Activated CD4-positive, alpha-beta T cell treated with anti-CD3 and anti-CD28 coated beads, Interleukin-2, amount 10 ng/mL, durations not matched to agents 24 days and 14 days (primary cell): Measurements from ENCODE around the gene PLSCR1. TPM values are rescaled to one million over a fixed set of nuclear protein-coding genes. Genes with fewer than 3 reads are reported as not detected.

ENCODE experiments used
- DNase-seq: peaks from one replicate; pipeline ENCODE4 v3.0.0; 2022
- H3K27ac Mint-ChIP-seq: one replicate; pipeline ENCODE4 v1.8.0; 2022; ENCODE audit warnings: mild to moderate bottlenecking, mixed read lengths
- H3K27me3 Mint-ChIP-seq: one replicate; pipeline ENCODE4 v1.8.0; 2022; ENCODE audit warnings: mixed read lengths
- H3K36me3 Mint-ChIP-seq: one replicate; pipeline ENCODE4 v1.8.0; 2022; ENCODE audit warnings: low read depth, mild to moderate bottlenecking, mixed read lengths
- H3K4me1 Mint-ChIP-seq: one replicate; pipeline ENCODE4 v1.8.0; 2021; ENCODE audit warnings: mixed read lengths
- H3K4me3 Mint-ChIP-seq: one replicate; pipeline ENCODE4 v1.8.0; 2022; ENCODE audit warnings: mild to moderate bottlenecking, moderate library complexity, mixed read lengths
- H3K9me3 Mint-ChIP-seq: one replicate; pipeline ENCODE4 v1.8.0; 2021; ENCODE audit warnings: mixed read lengths
- intact Hi-C: fragments of 100-400 bp; cut with micrococcal nuclease; formaldehyde crosslinking; loops from one replicate; pipeline ENCODE4 v1.15.1; 2023
- total RNA-seq: library from RNA; stranded (reverse); gene quantifications from 2 replicates; pipeline ENCODE4 v1.2.3, GENCODE V29; 2022

PLSCR1 gene
- total RNA-seq, 1 donor from 2014 or later: 84.2 TPM

GRCh38 chr3:146469150-146470017, 75.0 kb downstream of the PLSCR1 start, which contains the start of gene PLSCR2:
PLSCR2 (minus strand) TSS chr3:146469561; CDS start chr3:146459904, 9,657 bp downstream.
- H3K9me3 Mint-ChIP-seq: no peaks in the 10 kb centered on the region
- peak within 1 kb of the TSS; percentile 76 for H3K27ac Mint-ChIP-seq

GRCh38 chr3:146468671-146469149, 75.7 kb downstream of the PLSCR1 start:
- peaks cover 4% of the 10 kb centered on the region for H3K9me3 Mint-ChIP-seq
- H3K4me3 Mint-ChIP-seq: peak overlapping the region; percentile 78
- intact Hi-C loops: loop anchor here (5.0 kb wide), 1 partner anchor 34 kb away; no protein-coding TSS in a partner anchor

More at GRCh38 chr3:146469150-146470017, 75.0 kb downstream of the PLSCR1 start, which contains the start of gene PLSCR2:
- peak within 1 kb of the TSS; percentile 78 for H3K4me3 Mint-ChIP-seq
- H3K4me1 Mint-ChIP-seq: peaks cover 4% of the 10 kb centered on the region
- peaks cover 5% of the 10 kb centered on the region for H3K27me3 Mint-ChIP-seq
- DNase-seq: peak; percentile 90
- no peaks in the 10 kb centered on the region for H3K36me3 Mint-ChIP-seq
- intact Hi-C loops: loop anchor here (5.0 kb wide), 1 partner anchor 33 kb away; no protein-coding TSS in a partner anchor

DNA sequence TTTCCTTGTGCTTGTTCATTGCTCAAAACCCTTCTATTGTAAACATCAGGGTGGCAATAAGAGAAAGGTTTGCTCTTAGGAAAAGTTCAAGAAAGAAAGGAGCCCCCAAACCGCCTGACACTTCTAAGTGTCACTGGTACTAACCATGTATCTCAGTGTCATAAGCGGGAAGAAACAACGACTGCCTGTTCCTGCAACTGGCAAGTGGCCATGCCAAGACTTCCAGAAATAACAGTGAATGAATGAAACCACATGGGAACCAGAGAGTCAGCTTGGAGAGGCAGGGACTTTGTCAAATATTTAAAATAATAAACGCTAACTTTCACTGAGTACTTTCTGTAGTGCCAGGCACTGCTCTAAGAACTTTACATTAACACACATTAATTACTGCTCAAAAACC, 76.2 kb downstream of the PLSCR1 start:
- H3K4me3 Mint-ChIP-seq: no peak overlapping the region
- H3K9me3 Mint-ChIP-seq: peaks cover 9% of the 10 kb centered on the region
- peaks cover 11% of the 10 kb centered on the region for H3K4me1 Mint-ChIP-seq
- no peaks in the 10 kb centered on the region for H3K36me3 Mint-ChIP-seq
- intact Hi-C loops: loop anchor here (5.0 kb wide), 1 partner anchor 34 kb away; no protein-coding TSS in a partner anchor
- no peak for DNase-seq
- no peaks in the 10 kb centered on the region for H3K27me3 Mint-ChIP-seq
- no peak overlapping the region for H3K27ac Mint-ChIP-seq

More at GRCh38 chr3:146468671-146469149, 75.7 kb downstream of the PLSCR1 start:
- H3K27me3 Mint-ChIP-seq: no peaks in the 10 kb centered on the region
- H3K27ac Mint-ChIP-seq: no peak overlapping the region
- H3K4me1 Mint-ChIP-seq: peaks cover 8% of the 10 kb centered on the region
- H3K36me3 Mint-ChIP-seq: no peaks in the 10 kb centered on the region
- DNase-seq: no peak

- DNase-seq: no peak
- H3K4me1 Mint-ChIP-seq: peaks cover 11% of the 10 kb centered on the region
- H3K27ac Mint-ChIP-seq: no peak overlapping the region
- peaks cover 9% of the 10 kb centered on the region for H3K9me3 Mint-ChIP-seq
- H3K27me3 Mint-ChIP-seq: no peaks in the 10 kb centered on the region
- no peak overlapping the region for H3K4me3 Mint-ChIP-seq
- intact Hi-C loops: loop anchor here (5.0 kb wide), 1 partner anchor 36 kb away; no protein-coding TSS in a partner anchor
- H3K36me3 Mint-ChIP-seq: no peaks in the 10 kb centered on the region
These were observed 77.8 kb downstream of the PLSCR1 start for GRCh38 chr3:146466604-146467003.

GRCh38 chr3:146465693-146466465, 78.5 kb downstream of the PLSCR1 start:
- Mint-ChIP-seq H3K36me3 (no peaks in the 10 kb centered on the region), H3K27me3 (no peaks in the 10 kb centered on the region), H3K27ac (no peak overlapping the region), H3K9me3 (peaks cover 9% of the 10 kb centered on the region), H3K4me3 (no peak overlapping the region), H3K4me1 (peaks cover 11% of the 10 kb centered on the region)
- intact Hi-C loops: loop anchor here (2.0 to 5.0 kb wide), 2 partner anchors 36 to 77 kb away; no protein-coding TSS in a partner anchor
- no peak for DNase-seq

Other genes starting within 250 kb of the PLSCR1 start
- gene PLSCR2, start 75.0 kb downstream of the PLSCR1 start, total RNA-seq: not detected in 2 replicates
- gene PLSCR5, start 60.7 kb upstream of the PLSCR1 start, total RNA-seq: not detected in 2 replicates